Stimulated activated naive CD8-positive, alpha-beta T cell treated with anti-CD3 and anti-CD28 coated beads, Interleukin-15, Interleukin-2, amounts not matched to agents 100 U/mL and 50 U/mL, for 24 hours (primary cell): ENCODE results near the gene FSIP2.

Source experiments
- ATAC-seq: fragments of 150-1000 bp; cut with Tn5 transposase; one replicate; pipeline ENCODE4 v1.10.0; 2021
- DNase-seq: peaks from one replicate; pipeline ENCODE4 v3.0.0; 2021

The FSIP2 gene, protein sequence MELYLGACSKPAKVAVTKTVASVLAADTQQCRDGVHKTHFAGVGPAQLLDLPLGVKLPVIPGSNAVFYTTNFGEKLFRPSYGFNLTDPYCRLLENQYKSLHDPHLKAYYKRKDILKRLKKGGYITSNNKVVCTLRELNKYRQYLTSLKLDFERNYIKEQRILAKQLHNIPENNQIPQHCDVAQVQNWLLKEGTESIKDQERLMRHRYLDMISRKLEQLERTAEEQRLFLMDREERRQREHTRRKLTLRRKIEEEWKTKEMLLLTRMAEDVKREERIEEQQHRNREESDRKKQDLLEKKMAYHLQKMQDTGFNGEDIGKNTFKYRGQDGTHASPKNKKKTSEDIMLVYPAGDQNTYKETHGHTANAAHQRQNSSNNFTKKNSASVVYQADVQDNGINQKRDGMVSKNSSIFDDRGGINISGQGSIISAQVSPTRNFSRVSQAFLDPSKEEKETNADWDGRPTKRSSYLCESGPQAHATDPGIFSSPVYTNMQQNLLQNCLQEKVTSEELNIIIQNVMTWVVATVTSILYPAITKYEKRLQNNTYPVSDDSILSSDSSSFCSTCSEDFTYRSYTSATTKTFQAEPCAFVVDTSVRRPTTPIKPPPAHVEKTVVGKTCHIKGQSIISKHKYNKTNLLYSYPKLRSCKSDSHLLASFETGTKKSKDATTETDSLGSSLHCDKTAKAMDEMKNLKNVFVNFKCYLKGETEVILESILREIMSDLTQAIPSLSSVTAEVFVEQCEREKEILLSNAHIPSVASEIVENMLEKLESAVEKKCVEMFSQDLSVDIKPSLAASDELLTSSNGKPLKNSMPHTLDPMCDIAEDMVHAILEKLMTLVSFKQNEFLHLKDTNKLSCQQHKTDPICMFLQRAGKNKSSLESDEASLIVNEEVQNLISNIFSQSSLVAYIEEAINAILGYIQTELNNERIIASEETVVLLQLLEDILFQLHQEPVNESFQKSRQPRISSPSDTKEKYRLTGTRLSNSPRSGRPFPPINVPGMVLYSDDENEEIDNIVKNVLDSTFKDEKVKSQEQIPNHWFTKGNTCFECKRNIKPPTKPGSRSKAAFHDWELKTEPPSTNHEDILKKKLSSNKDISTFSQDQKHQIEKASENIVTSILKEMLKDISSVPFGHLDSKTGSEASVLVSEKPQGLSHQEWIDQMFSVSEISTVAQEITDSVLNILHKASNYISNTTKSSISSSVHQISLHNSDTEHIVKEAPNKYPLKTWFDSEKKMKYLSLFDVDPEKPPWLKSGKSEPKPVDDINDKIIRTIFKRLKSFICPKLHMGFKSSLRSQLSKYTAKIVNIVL (N-terminal part only)

DNA sequence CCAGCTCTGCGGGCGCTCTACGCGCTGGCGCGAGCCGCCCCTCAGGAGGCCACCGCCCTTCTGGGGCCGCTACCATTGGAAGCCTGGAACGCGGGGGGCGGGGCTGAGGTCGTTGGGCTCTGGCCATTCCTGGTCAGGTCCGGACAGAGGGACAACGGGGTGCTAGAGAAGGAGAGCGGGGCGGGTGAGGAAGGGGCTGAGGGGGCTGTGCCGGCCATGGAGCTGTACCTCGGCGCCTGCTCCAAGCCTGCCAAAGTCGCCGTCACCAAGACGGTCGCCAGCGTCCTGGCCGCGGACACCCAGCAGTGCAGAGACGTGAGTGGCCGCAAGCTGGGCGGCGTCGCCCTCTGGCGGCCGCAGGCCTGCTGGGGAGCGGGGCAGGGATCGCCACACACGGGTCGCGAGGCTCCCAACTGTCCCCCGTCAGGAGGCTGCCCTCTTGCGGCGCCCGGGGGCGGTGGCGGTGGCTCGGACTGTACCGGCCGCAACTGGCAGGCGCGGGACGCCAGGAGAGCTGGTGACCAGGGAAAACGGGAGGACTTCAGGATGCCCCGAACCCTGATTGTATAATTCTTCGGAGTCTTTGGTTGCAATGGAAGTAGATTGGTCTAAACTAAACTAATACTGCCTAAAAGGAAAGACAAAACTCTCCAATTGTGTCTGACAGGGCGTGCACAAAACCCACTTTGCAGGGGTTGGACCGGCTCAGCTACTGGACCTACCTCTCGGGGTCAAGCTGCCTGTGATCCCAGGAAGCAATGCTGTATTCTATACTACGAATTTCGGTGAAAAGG lies at the start of gene FSIP2:
Gene FSIP2, plus strand, starts transcription at position 126 of the 794 bp plus-strand sequence. Its CDS starts 91 bp downstream, at position 217.
- ATAC-seq (peak; percentile 88), DNase-seq (peak; percentile 59)

DNA sequence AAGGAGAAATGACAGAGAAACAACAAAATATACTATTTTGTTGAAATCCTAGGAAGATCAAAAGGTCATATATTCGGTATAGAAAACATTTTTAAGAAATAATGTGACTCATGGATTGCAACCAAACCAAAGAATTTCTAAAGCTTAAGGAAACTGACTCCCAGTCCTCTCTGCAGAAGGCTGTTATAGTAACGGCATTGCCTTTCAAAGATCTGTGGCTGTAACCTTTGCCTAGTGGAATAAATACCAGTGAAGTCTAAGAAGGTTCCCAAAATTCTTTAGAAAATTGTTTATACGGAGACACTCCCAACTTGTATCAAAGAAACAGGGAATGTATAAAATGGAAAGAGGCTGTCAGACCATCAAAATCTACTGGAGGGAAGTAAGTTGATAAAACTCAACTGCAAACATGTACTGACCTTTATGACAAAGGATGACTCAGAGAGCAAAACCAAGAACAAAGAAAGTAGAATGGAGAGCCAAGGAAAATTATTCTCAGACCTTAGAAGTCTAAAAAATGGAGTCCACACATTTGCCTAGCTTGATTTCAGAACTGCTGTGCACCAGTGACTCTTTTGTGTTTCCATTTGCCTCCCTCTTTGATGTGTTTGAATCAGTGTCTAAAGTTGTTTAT lies 48.6 kb upstream of the FSIP2 start:
- peak; percentile 46 for ATAC-seq

DNA sequence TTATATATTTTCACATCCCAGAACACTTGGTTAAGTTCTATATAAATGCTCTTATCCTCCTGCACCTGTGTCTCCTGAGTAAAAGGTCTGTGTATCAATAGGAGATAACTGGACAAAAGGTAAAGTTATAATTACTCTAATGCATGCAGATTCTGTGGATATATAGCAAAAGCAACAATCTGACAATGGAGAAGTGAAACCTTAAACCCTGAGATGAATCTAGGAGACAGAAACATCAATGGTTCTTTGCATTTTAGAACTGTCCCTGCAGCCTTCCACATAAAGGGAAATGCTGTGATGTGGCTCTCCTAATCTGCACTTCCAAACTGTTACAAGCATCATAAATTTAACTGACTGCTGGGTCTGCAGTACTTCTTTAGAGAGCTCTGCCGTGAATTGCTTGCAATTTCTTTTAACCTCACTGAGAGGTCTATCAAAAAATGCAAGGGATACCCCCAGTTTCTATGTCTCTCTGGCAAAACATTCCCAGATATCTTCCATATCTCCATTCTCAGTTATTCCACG lies 42.8 kb upstream of the FSIP2 start:
- ATAC-seq (no peak), DNase-seq (no peak)

More for the DNA sequence above, 48.6 kb upstream of the FSIP2 start:
- DNase-seq, result no peak

DNA sequence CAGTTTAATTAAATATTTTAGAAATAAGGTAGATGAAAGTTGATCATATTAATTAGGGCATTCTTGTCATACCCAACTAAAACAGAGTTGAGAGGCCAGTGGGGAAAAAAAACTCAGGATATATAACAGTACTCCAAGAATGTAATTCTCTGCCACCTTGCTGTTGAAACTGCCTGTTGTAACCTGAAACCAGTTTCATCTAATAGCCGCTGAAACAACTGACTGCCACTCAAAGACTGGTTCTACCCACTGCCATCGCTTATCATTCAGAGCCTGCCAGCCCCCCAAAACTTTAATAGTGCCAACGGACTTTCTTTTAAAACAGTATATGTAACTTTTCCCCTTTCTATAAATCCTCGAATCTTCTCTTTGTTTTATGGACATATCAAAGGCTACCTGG lies 37.7 kb upstream of the FSIP2 start:
- DNase-seq (no peak), ATAC-seq (no peak)

DNA sequence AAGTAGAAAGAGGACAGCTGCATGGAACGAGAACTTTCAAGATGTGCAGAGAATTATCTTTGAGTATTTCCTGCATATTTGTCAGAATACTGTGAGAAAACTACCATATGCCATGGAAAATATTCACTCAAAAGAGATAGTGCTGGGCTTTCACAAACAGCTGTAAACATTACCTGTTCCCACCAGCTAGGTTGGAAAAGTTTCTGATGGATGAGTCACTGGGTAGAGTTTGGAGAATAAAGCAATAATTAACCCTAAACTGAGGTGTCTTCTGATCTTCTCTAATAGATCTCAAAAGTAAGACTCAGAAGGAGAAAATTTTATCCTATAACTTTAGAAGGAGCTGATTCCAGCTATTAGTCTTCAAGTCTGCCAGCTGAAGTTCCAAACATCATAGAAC lies 3.9 kb upstream of the FSIP2 start:
- ATAC-seq (no peak), DNase-seq (no peak)

DNA sequence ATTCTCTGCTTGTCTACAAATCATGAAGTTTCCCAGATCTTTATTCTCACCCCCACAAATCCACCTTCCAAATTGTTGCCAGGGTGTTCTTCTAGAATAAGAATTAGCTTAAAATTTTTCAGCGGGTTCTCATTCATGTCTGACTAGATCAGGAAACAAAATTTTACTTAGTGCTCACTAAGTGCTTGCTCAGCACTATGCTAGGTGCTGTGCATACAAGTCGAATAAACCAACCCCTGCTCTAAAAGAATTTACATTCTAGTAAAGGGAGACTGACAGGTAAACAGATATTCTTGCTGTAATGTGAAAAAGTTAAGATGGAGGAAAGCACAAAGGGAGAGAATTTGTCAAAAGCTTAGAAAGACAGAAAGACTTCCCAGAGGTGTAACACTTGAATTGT lies 2.4 kb upstream of the FSIP2 start:
- ATAC-seq (no peak), DNase-seq (no peak)

DNA sequence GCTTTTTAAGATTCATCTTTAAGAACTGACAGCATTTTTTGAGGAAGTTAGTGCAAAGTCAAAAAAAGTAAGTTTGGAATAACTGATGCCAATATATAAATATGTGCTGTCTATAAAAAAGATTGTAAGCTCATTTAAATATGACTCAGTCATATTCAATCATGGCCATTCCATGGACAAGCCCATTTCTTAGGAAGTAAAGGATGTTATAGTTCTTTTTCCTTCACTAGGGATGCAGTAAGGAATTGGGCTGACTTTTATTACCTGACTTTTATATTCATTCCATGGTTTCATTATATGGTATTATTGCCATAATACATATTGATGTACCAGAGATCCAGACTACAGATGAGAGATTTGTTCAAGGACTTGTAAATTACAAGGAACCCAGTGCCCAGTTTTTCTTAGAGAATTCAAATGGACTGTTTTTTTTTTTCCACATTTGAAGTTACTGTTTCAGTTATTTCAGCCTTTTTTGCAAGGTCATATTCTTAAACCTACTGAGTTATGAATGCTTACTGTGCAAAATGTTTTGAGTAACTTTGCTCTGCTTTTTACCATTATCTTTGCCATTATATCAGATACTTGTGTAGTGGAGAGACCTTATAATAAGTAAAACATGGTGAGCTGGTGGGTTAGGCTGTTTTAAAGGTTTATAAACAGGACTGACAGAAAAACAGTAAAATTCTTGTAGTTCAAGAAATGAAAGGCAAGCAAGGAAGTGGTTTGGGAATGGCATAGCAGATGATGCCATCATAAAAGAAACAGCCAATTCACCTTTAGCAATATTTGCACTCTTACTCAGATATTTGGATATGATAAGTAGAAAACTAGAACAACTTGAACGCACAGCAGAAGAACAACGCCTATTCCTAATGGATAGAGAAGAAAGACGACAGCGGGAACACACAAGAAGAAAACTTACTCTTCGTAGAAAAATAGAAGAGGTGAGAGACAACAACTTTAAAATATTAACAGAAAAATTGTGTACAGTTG lies 7.6 kb downstream of the FSIP2 start:
- ATAC-seq, result no peak
- DNase-seq, result no peak

DNA sequence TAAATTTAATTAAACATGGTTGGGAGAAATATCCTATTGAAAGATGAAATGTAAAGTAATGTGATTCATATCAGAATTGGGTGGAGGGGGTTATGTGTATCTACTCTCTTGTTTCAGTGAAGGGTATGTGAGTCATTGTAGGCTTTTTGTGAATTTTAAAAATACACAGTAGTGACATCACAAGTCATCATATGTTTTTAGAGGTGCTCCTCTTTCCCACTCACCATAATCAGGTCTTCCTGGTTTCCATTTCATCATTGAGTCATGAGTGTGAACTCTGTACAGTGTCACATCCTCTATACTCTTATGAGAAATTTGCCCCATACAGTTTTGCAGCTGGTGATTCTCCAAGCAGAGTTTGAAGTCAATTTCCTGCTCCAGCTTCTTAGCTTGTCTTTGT lies 18.8 kb downstream of the FSIP2 start:
- DNase-seq (no peak), ATAC-seq (peak; percentile 40)

DNA sequence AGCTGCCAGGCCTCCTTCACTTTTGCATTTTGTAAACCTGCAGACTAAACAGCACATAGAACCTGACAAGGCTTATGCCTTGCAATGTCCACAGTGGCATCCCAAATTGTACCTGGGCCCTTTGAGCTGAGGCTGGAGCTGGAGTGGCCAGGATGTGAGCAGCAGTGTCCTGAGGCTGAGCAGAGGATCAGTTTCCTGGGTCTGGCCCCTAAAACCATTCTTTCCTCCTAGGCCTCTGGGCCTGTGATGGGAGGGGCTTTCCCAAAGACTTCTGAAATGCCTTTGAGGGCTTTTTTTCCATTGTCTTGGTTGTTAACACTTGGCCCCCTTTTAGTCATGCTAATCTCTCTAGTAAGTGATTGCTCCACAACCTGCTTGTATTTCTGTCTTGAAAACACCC lies 32.8 kb downstream of the FSIP2 start:
- no peak for ATAC-seq

DNA sequence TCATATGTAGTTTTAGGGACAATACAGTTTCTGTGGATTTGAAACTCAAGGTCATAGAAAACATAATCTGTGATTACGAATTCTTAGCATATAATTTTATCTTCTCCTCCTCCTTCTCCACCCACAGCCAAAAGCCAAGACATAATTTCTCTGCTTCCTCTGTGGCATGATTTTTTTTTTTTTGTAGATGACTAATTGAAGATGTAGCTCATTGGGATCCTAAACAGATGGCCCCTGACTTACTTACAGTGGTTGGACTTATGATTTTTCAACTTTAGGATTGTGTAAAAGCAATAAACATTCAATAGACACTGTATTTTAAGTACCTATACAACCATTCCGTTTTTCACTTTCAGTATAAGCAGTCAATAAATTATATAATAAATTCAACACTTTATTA lies 42.3 kb downstream of the FSIP2 start:
- DNase-seq, result no peak

More for the DNA sequence above, 32.8 kb downstream of the FSIP2 start:
- DNase-seq, result no peak

DNA sequence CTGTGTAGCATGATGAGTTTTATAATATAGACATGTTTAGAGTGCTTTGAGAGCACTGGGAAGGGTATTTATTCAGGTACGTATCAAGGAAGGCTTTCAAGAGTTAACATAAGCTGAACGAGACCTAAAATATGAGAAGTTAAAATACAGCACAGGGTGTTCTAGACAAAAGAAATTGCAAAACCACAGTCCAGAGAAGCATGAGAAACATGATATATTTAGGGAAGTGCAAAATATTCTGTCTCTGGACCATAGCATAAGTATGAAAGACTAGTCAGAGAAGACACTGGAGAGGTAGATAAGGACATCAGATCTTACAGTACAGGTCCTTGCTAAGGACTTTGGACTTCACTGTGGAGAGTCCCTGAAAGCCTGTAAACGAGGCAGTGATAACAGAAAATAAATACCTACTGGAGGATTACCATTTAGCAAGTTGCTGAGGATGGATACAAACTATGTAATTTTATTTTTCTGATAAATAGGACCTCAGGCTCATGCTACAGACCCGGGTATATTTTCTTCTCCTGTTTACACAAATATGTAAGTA lies 43.7 kb downstream of the FSIP2 start:
- ATAC-seq, result no peak
- DNase-seq, result no peak

More for the DNA sequence above, 42.3 kb downstream of the FSIP2 start:
- no peak for ATAC-seq

DNA sequence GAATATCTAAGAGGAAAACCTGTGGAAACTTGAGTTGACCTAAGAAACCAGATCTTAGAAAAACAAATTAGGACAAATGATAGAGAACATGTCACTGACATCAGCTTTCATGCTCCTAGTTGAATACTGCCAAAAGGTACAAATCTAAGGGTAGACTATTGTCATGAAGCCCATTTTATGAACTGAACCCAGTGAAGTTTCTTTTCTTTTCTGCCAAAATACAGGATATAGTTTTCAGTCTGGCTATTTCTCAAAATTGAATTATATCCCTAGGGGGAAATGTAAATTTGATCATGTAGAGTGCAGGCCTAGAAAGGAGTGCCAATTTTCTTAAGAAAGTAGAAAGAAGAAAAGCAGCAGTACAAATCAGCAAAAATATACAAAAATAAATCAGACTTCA lies 46.6 kb downstream of the FSIP2 start:
- no peak for DNase-seq
- no peak for ATAC-seq

DNA sequence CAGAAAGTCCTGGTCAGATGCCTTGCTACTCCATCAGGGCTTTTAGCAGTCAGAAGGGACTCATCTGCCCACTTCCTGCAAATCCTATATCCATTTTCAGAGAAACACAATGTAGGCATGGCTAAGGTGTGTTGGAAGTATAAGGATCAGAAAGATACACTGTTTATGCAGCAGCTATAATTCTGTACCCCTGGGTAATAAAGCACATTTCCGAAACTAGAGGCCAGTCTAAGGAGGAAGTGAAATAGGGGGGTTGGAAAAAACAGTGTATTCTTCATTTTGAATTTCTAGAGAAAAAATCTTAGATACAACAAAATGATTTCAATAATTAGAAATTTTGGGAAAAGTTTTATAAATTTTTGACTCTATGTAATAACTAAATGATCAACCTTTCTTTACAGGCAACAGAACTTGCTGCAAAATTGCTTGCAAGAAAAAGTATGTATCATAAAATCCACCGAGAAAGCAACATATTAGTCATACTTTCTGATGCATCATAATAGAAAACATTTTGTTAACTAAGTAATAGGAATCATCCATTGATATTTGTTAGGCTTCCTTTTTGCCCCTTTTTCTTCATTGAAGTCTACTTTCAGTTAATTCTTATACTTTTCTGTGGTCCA lies 47.4 kb downstream of the FSIP2 start:
- ATAC-seq (no peak), DNase-seq (no peak)

DNA sequence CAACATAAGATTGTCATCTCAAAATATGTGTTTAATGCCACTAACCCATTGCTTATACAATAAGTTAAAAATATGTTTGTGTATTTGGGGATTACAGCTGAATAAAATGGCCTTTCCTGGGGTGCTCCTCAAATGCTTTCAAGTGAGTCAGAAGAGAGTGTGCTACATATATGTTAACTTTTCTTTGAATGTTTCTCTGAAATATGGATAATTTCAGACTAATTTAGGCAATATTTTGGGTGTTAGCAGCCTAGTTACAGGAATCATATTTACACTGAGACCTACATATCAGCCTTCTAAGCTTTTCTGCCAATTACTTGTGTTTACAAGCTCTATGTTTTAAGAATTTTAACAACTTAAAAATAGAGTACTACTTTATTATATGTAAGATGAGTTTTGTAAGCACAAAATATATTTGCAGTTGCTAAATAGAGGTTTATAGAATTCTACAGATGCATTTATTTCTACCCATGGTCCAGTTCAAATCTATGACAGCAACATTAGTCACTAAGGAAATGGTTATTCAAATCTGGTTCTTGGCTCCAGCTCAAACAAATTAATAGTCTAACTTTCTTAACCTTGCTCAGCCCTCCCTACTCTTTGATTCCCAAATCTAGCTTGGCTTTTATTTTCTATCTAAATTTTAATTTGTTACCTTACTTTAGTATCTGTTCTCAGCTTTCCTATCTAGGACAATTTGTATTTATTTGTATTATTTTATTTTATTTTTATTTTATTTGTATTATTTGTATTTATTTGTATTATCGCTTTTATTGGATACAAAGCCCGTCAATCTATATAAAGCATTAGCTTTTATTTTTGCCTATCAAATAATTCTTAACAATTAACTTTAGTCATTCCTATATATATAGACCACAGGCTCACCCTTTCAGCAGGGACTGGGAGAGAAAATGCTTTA lies 48.9 kb downstream of the FSIP2 start:
- DNase-seq (no peak), ATAC-seq (no peak)

DNA sequence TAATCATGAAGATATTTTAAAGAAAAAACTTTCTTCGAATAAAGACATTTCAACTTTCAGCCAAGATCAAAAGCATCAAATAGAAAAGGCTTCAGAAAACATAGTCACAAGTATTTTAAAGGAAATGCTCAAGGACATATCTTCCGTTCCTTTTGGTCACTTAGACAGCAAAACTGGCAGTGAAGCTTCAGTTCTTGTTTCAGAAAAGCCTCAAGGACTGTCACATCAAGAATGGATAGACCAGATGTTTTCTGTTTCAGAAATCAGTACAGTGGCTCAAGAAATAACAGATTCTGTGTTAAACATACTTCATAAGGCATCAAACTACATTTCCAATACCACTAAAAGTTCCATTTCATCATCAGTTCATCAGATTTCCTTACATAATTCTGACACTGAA lies 51.8 kb downstream of the FSIP2 start:
- ATAC-seq (no peak), DNase-seq (no peak)

DNA sequence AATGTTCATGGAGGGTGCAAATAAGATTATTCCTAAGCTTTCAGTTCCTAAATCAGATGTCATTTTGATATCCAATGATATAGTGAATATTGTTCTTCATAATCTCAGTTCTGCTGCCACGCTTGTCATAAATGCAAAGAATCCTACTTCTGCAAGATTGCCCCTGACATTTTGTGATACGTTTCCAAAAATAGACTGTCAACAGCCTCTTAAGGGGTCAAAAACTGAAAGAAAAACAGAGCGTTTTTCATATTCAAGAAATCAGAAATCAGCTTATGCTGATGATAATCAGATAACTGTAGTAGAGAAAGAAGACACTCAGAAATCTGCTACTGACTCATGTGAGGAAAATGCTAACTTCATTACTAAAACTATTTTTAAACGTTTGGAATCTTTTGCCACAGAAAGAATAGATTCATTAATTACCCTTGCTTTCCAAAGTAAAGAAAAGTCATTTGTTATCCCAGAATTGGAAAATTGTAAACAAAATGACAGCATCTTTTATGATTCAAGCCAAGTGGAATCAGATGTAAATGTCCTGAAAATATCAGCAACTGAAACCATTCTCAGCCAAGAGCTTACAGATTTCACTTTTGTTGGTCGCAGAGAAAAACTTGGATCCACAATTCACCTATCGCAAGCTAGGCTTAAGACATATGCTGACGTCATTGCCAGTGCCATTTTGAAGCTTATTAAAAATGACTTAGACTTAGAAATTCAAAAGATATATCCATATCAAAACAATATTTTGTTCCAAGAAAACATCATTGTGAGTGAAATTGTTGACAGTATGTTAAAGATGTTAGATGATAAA lies 55.1 kb downstream of the FSIP2 start:
- ATAC-seq (no peak), DNase-seq (no peak)

DNA sequence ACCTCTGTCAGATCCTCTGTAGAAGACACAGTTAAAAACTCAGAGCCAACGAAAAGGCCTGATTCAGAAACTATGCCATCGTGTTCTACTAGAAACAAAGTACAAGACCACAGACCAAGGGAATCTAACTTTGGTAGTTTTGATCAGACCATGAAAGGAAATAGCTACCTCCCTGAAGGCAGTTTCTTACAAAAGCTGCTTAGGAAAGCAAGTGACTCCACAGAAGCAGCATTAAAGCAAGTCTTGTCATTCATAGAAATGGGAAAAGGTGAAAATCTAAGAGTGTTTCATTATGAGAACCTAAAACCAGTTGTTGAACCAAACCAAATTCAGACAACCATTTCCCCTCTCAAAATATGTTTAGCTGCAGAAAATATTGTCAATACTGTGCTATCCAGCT lies 58.2 kb downstream of the FSIP2 start:
- no peak for ATAC-seq
- no peak for DNase-seq
